Inferior parietal cortex (tissue), 1 donor: Measurements from ENCODE around the gene DND1.
"Not testable (repeated sequence)": the region's sequence is repeated elsewhere in the genome, so short reads cannot be mapped to it uniquely, and the experiment has no call there.

Experiments used
- DNase-seq: peaks from one replicate; pipeline ENCODE4 v3.0.0-alpha.2; 2016; ENCODE audit errors: extremely low spot score

Gene DND1

GRCh38 chr5:140672455-140673186, 755 bp downstream of the DND1 start:
- DNase-seq, result no peak

GRCh38 chr5:140671472-140672125, 1.8 kb downstream of the DND1 start:
- DNase-seq, result no peak

- not testable (repeated sequence) for DNase-seq
These were observed 2.3 kb downstream of the DND1 start for GRCh38 chr5:140671035-140671434.

GRCh38 chr5:140664359-140665119, 8.8 kb downstream of the DND1 start, which contains the start of gene WDR55:
Gene WDR55, plus strand, starts transcription at chr5:140664904. Its CDS starts 9 bp downstream, at chr5:140664913.
- DNase-seq, result peak; percentile 96

GRCh38 chr5:140664030-140664358, 9.4 kb downstream of the DND1 start:
- no peak for DNase-seq

GRCh38 chr5:140660371-140660770, 13.0 kb downstream of the DND1 start:
- not testable (repeated sequence) for DNase-seq

GRCh38 chr5:140658870-140659269, 14.5 kb downstream of the DND1 start:
- DNase-seq, result no peak

GRCh38 chr5:140647042-140647419, 26.3 kb downstream of the DND1 start:
- no peak for DNase-seq

- DNase-seq, result no peak
These were observed 30.7 kb downstream of the DND1 start for GRCh38 chr5:140642718-140643117.

- DNase-seq, result no peak
These were observed 31.7 kb downstream of the DND1 start for GRCh38 chr5:140641716-140642115.

GRCh38 chr5:140639148-140639981, 34.0 kb downstream of the DND1 start, which contains the start of gene TMCO6:
Gene TMCO6, plus strand, starts transcription at chr5:140639451. Its CDS starts 77 bp downstream, at chr5:140639528.
- DNase-seq, result peak; percentile 92

- DNase-seq, result not testable (repeated sequence)
These were observed 34.6 kb downstream of the DND1 start for GRCh38 chr5:140638898-140639147.

GRCh38 chr5:140637371-140638100, 35.8 kb downstream of the DND1 start:
- DNase-seq, result no peak

- DNase-seq, result no peak
These were observed 37.8 kb downstream of the DND1 start for GRCh38 chr5:140635291-140636257.

- no peak for DNase-seq
These were observed 39.3 kb downstream of the DND1 start for GRCh38 chr5:140634103-140634502.

GRCh38 chr5:140633501-140633900, 39.9 kb downstream of the DND1 start:
- DNase-seq, result no peak

GRCh38 chr5:140633021-140633471, 40.3 kb downstream of the DND1 start, which contains the start of gene CD14:
Gene CD14, minus strand, starts transcription at chr5:140633175. Its CDS starts 104 bp downstream, at chr5:140633071.
- DNase-seq, result no peak

- no peak for DNase-seq
These were observed 40.9 kb downstream of the DND1 start for GRCh38 chr5:140632366-140633020.

- DNase-seq, result no peak
These were observed 41.5 kb downstream of the DND1 start for GRCh38 chr5:140631831-140632365.
